Activated B cell treated with CpG ODN at 0.5 μM for 24 hours (primary cell): ENCODE results near the gene THAP7. TPM values are rescaled to one million over a fixed set of nuclear protein-coding genes. Genes with fewer than 3 reads are reported as not detected.

Source experiments
- ATAC-seq: fragments of 200-7000 bp; cut with Tn5 transposase; one replicate; pipeline ENCODE4 v1.10.0; 2021; ENCODE audit warnings: low read depth, mild to moderate bottlenecking, moderate library complexity
- CTCF ChIA-PET: fragments of 350-600 bp; sonication (Branson Sonifier 250); formaldehyde crosslinking; loops from one replicate; lab custom pipeline; 2021; ENCODE audit warnings: antibody characterized with exemption; lab: Charles Lee
- POLR2A ChIA-PET: fragments of 350-600 bp; sonication (Branson Sonifier 250); formaldehyde crosslinking; loops from one replicate; lab custom pipeline; 2021; ENCODE audit warnings: antibody characterized with exemption; lab: Charles Lee
- DNase-seq: peaks from one replicate; pipeline ENCODE4 v3.0.0; 2022
- H3K27ac Mint-ChIP-seq: one replicate; pipeline ENCODE4 v1.8.0; 2020; ENCODE audit warnings: mixed read lengths
- H3K27me3 Mint-ChIP-seq: one replicate; pipeline ENCODE4 v1.8.0; 2021; ENCODE audit warnings: mixed read lengths
- H3K36me3 Mint-ChIP-seq: one replicate; pipeline ENCODE4 v1.8.0; 2021; ENCODE audit warnings: low read depth, mixed read lengths
- H3K4me1 Mint-ChIP-seq: one replicate; pipeline ENCODE4 v1.8.0; 2021; ENCODE audit warnings: mixed read lengths
- H3K4me3 Mint-ChIP-seq: one replicate; pipeline ENCODE4 v1.8.0; 2020; ENCODE audit warnings: mild to moderate bottlenecking, mixed read lengths
- H3K9me3 Mint-ChIP-seq: one replicate; pipeline ENCODE4 v1.8.0; 2020; ENCODE audit warnings: mixed read lengths
- CTCF ChIP-seq: fragments of 200-600 bp; IDR thresholded peaks from one replicate; pipeline ENCODE4 v1.8.0; 2022; ENCODE audit warnings: antibody characterized with exemption, mild to moderate bottlenecking
- intact Hi-C: fragments of 100-400 bp; cut with micrococcal nuclease; formaldehyde crosslinking; loops from one replicate; pipeline ENCODE4 v1.15.1; 2024
- total RNA-seq: library from RNA; stranded (reverse); gene quantifications from 2 replicates; pipeline ENCODE4 v1.2.3, GENCODE V29; 2022

THAP7 gene
- total RNA-seq, 1 donor from 2014 or later = 27.1 TPM

GRCh38 chr22:21026783-21027692 is 25.1 kb upstream of the THAP7 start:
- ChIA-PET POLR2A (no interaction called here), CTCF (no interaction called here)
- no peak for ATAC-seq
- DNase-seq = no peak
- intact Hi-C loops = no loop called here
- Mint-ChIP-seq H3K27me3 (peaks cover 16% of the 10 kb centered on the region), H3K4me1 (peaks cover 3% of the 10 kb centered on the region), H3K27ac (no peak overlapping the region), H3K9me3 (no peaks in the 10 kb centered on the region), H3K36me3 (no peaks in the 10 kb centered on the region), H3K4me3 (no peak overlapping the region)
- TF ChIP-seq CTCF = no peak

GRCh38 chr22:21025763-21026755 is 24.1 kb upstream of the THAP7 start:
- ATAC-seq (no peak), DNase-seq (no peak)
- ChIA-PET POLR2A (no interaction called here), CTCF (no interaction called here)
- peaks cover 3% of the 10 kb centered on the region for H3K4me1 Mint-ChIP-seq
- H3K27me3 Mint-ChIP-seq = peaks cover 14% of the 10 kb centered on the region
- TF ChIP-seq CTCF = no peak
- intact Hi-C loops = no loop called here
- H3K9me3 Mint-ChIP-seq = no peaks in the 10 kb centered on the region
- no peak overlapping the region for H3K27ac Mint-ChIP-seq
- no peak overlapping the region for H3K4me3 Mint-ChIP-seq
- H3K36me3 Mint-ChIP-seq = no peaks in the 10 kb centered on the region

GRCh38 chr22:21025266-21025665 is 23.3 kb upstream of the THAP7 start:
- Mint-ChIP-seq H3K9me3 (no peaks in the 10 kb centered on the region), H3K4me1 (peaks cover 3% of the 10 kb centered on the region), H3K36me3 (no peaks in the 10 kb centered on the region), H3K27me3 (peaks cover 10% of the 10 kb centered on the region), H3K27ac (no peak overlapping the region), H3K4me3 (no peak overlapping the region)
- CTCF ChIA-PET = no interaction called here
- POLR2A ChIA-PET = no interaction called here
- DNase-seq = no peak
- no peak for ATAC-seq
- intact Hi-C loops = no loop called here
- no peak for TF ChIP-seq CTCF

GRCh38 chr22:21022955-21023614 is 21.2 kb upstream of the THAP7 start:
- POLR2A ChIA-PET = no interaction called here
- Mint-ChIP-seq H3K4me3 (no peak overlapping the region), H3K36me3 (no peaks in the 10 kb centered on the region), H3K27me3 (peaks cover 5% of the 10 kb centered on the region), H3K4me1 (peaks cover 3% of the 10 kb centered on the region), H3K27ac (no peak overlapping the region), H3K9me3 (no peaks in the 10 kb centered on the region)
- DNase-seq (no peak), ATAC-seq (no peak)
- TF ChIP-seq CTCF = no peak
- intact Hi-C loops = no loop called here
- CTCF ChIA-PET = no interaction called here
